SIG-M5 treated with dmso at 0.1 percent for 504 hours (cell line): ENCODE results near the gene SLC19A2.
"Not testable (repeated sequence)": the region's sequence is repeated elsewhere in the genome, so short reads cannot be mapped to it uniquely, and the experiment has no call there.

Experiments
- DNase-seq: peaks from one replicate; lab custom pipeline; 2025; ENCODE audit not compliant: unreplicated experiment; lab: John Stamatoyannopoulos, UW

Gene SLC19A2, protein sequence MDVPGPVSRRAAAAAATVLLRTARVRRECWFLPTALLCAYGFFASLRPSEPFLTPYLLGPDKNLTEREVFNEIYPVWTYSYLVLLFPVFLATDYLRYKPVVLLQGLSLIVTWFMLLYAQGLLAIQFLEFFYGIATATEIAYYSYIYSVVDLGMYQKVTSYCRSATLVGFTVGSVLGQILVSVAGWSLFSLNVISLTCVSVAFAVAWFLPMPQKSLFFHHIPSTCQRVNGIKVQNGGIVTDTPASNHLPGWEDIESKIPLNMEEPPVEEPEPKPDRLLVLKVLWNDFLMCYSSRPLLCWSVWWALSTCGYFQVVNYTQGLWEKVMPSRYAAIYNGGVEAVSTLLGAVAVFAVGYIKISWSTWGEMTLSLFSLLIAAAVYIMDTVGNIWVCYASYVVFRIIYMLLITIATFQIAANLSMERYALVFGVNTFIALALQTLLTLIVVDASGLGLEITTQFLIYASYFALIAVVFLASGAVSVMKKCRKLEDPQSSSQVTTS

DNA sequence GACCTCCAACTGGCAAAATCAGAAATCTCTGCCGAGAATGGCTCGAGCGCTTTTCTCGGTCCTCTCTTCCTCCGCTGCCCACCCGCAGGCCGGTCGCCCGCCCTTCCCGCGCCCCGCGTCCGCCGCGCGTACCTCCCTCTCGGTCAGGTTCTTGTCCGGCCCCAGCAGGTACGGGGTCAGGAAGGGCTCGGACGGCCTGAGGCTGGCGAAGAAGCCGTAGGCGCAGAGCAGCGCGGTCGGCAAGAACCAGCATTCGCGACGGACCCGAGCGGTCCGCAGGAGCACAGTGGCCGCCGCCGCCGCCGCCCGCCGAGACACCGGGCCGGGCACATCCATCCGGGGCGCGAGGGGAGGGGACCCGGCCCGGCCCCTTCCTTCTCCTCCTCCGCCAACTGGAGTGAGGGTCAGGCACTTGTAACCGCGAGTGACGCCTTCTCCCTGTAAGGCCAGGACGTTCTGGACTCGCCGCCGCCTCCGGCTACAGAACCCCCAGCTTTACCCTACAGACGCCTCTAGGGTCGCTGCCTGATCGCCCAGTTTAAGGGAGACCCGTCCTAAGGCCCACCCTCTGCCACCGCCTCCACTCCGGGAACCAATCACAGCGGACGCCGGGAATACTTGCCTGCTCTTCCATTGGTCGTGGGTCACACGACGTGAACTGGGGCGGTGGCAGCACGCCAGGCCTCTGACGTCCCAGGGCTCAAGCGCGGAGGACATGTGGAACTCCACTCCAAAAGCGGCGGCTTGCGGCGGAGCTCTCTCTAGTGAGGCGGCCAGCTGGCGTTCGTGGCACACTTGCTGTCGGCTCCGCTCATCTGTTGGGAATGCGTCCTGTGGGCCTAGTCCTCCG lies at the start of gene SLC19A2:
Gene SLC19A2 (minus strand): TSS at position 514 of the 850 bp plus-strand sequence. CDS start 178 bp downstream, at position 336.
- DNase-seq: peak; percentile 100

DNA sequence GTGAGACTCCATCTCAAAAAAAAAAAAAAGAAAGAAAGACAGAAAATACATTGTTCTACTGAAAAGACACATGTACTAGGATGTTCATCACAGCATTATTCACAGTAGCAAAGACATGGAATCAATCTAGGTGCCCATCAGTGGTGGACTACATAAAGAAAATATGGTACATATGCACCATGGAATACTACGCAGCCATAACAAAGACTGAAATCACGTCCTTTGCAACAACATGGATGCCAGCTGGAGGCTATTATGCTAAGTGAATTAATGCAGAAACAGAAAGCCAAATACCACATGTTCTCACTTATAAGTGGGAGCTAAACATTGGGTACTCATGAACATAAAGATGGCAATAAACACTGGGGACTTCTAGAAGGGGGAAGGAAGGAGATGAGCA lies 48.9 kb upstream of the SLC19A2 start:
- no peak for DNase-seq

DNA sequence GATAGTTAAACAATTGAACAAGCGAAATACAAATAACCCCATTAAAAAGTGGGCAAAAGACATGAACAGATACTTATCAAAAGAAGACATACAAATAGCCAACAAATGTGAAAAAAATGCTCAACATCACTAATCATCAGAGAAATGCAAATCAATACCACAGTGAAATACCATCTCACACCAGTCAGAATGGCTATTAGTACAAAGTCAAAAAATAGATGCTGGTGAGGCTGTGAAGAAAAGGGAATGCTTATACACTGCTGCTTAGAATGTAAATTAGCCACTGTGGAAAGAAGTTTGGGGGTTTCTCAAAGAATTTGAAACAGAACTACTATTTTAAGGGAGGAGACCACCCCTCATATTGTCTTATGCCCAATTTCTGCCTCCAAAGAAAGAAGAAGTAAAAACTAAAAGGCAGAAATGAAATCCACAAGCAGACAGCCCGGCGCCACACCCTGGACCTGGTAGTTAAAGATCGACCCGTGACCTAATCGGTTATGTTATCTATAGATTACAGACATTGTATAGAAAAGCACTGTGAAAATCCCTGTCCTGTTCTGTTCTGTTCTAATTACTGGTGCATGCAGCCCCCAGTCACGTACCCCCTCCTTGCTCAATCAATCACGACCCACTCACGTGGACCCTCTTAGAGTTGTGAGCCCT lies 47.9 kb upstream of the SLC19A2 start:
- not testable (repeated sequence) for DNase-seq

DNA sequence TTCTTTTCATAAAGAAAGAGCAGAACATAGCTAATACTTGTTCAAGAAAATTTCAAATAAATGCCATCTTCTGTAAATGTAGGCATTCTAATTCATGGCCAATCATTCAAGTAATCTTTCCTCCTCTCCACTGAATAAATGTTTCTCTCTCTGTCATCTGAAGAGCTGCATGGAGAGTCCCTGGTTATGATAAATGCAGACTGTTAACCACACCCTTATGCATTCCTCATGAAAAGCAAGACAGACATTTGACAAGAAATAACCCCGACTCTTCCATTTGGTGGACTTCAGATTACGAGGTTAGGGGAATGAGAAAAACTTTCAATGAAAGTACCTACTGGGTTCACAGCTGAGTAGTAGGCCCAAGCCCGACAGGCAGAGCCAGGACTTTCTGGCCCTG lies 44.7 kb upstream of the SLC19A2 start:
- DNase-seq: no peak

DNA sequence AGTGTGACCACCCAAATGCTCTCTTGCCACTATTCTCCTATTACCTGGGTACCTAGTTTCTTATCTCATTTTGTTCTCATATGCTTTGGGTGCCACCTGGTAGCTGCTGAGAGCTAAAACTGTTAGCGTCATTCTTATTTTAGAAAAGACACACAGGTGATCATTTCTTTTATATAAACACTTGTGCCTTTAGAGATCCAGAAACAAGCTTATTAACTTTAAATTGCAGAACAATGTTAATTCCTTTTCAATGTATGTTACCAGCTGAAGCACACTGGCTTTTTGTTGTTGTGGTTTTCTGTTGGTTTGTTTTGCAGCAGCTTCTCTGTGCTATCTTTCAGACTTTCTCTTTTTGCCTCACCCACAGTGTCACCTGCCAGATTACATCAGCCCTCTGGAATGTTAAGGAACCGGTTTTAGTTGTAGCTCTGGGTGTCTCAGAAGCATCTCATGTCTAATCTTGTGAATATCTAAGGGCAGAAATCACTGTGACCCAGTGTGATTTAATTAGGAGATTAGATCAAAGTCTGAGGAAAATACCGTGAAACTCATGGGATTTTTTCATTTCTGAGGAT lies 43.4 kb upstream of the SLC19A2 start:
- DNase-seq: peak; percentile 47

DNA sequence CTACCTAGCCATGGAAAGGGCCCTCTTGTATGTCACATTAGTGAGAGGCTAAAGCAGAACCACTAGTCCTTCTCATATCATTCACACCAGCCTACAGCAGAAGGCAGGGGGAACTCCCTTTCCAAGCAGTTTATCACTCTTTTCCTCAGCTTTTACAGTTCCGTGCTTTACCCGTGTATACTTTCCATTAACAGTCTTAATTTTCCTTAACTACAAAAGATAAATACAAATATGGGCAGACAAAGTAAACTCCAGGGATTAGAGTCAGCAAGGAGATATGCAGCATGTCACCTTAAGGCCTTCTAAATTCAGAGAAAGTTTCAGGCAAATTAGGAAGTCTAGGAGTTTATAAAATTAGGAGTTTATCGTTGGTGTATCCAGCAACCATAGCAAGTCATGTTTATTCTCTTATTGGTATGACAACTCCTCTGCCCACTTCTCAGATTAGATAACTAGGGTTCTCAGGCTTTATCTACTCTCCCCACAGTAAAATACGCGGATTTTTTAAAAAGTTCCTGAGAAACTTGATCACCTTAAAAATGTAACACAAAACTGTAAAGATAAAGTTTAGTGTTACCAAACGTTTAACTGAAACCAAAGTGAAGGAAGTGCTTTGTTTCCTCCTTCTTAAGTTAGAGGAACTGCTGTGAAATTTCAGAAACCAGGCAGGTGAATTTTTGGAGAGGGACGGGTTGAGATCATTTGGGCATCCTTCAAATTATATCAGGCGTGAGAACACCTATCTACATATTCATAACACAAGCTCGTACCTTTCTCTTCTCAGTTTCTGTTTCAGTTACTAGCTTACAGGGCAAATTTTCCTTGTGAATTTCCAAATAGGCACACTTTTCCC lies 42.7 kb upstream of the SLC19A2 start:
- no peak for DNase-seq

DNA sequence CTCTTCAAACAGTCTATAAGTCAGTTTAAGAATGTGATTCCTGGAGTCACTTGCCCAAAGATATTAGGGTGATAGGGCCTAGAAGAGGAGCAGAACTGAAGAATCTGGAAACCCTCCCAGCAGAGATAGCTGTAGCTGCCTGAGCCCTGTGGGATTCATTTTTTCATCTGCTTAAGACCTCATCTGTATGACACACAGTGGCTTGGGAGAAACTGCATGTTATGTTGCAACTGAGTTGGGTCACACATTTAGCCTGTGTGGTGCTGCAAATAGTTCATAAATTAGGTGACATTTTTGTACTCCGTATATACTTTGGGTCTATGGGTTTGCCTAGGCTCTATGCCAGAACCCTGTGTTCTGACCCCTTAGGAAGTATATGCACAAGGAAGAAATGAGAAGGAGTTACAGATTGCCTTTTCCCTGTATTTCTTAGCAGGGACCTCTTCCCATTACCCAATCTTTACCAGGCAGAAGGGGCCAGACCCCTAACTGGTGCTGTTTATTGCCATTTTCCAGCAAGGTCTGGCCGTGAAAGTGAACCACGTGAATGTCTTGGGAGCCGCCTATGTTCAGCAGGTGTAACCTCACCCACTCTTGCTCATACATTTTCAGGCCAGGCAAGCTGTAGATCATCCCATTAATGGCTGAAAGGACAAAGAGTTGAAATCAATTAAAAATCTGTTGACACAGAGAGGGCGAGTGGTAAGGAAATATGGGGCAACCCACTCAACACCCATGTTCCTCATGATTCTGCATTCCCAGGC lies 41.9 kb upstream of the SLC19A2 start:
- peak; percentile 8 for DNase-seq

DNA sequence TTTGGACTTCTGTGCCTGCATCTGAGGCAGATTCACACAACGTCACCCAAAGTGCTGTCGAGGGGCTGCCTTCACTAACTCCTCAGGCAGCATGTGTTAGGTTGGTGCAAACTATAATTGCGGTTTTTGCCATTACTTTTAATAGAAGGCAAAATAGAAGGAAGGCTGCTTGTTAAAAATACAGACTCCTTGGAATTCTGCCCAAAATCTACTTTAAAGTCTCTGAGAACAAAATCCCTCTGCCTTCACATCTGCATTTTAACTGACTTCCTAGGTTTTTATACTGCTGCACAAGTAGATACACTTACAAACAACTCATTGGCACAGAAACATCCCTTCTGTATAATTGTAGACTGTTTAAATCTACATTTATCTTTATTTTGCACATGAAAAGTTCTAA lies 41.3 kb upstream of the SLC19A2 start:
- no peak for DNase-seq

DNA sequence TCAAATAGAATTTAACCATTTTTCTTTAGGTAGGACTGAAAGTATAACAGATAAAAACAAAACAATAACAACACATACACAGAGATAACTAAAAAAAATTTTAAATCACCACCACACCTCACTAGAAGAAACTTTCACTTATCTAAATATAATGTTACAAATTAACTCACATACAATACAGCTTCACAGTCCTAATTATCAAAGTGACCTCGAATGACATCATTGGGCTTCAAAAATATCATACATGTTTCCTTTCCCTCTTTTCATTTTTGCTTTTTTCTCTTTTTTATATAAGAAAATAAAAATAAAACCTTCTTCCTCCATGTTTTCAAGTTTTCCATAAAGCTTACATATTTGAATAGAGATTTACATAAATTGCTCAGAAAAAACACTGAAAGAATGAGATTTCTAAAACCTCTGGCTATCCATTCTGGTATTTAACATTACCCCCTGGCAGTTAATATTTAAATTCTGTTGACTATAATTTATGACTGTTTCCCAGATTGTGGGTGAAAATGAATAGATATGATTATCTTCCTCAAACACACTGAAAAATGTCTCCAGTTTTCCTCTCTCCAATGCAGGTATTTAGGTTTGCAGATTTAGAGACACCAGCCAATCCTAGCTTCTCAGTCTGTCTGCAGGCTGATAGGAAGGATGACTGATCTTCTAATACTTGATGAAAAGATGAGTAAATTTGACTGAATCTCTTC lies 40.5 kb upstream of the SLC19A2 start:
- DNase-seq: no peak

DNA sequence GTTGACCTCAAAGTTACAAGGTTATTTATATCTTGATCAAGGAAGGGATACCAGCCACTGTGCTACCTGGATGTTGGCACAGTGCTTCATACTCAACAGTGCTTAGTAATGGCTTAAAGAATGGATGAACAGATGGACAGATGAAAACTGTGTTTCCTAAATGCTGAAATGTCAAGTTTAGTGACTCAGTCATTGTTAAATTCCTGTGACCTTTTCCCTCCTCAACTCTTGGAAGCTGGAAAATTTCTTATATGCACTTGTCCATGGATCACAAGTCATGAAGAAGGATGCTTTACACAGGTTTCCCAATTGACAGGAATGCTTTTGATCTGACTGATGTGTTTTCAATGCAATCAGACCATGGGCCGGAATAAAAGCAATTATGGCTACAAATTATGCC lies 39.6 kb upstream of the SLC19A2 start:
- no peak for DNase-seq

DNA sequence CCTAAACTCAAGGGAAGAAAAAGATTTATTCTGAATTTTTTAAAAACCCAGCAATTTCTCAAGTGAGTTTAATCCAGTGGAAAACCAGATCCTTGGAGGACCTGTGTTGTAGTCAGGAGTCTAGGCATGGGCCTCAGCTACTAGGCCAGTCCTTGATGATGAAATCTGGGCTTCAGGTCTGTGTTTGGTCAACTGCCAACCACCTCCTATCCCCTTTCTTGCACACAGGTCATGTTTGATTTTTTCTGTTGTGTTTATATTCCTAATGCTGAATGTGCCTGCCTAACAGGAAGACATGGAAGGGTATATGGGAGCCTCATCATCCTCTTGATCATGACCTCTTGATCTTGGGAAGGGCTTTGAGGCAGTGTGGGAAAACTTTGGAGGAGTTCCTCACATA lies 38.2 kb upstream of the SLC19A2 start:
- no peak for DNase-seq

DNA sequence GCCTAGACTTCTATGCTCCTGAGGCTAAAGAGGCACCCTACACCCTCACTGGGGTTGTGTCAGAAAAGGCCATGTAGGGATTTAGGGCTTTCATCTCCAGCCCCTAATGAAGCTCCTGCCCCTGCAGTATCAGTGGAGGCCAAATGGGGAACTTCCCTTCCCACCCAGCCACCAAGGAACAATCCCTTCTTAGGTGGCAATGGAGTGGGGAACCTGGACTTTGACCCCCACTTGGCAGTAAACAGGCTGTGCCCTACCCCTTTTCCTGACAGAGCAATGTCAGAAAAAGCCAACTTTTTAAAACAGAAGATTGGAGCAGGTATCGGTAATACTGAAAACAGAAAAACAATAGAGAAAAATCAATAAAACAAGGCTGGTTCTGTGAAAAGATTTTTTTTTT lies 35.5 kb upstream of the SLC19A2 start:
- DNase-seq: no peak

DNA sequence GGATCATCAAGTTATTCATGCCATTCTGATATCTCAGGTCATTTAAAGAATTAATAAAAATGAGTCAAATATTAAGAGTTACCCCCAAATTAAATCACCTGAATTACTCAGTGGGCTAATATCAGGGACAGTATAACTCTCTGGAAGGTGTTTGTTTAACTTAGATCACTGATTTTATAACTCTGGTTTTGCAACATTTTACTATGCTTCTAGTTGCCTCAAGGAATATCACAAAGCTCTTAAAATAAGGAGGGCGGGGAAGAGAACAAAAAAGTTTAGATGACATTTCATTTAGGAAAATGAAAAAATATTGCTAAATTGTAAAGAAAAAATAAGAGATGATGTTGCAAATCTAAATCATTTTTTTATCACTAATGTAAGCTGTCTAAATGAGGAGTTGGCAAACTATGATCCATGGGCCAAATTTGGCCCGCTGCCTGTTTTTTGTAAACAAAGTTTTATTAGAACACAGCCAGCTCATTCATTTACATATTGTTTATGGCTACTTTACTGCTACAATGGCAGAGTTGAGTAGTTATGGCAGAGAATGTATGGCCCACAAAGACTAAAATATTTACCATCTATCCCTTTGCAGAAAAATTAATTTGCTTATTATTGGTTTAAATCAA lies 31.9 kb upstream of the SLC19A2 start:
- no peak for DNase-seq

DNA sequence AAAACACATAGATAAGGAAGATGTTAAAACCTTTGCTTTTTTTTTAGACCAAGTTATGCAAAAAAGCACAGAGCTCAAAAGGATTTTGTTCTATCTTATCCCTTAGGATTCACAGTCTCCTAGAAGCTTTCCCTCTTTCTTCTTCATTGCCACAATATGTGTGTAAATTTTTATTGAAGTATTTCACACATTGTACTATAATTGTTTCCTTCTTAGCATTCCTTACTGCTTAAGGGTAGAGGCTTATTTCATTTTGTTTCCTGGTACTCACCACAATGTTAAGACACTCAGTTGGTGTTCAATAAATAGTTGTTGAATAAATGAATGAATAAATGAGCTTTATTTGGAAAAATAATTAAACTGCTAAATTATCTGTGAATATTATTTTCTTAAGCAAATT lies 29.9 kb upstream of the SLC19A2 start:
- DNase-seq: no peak

DNA sequence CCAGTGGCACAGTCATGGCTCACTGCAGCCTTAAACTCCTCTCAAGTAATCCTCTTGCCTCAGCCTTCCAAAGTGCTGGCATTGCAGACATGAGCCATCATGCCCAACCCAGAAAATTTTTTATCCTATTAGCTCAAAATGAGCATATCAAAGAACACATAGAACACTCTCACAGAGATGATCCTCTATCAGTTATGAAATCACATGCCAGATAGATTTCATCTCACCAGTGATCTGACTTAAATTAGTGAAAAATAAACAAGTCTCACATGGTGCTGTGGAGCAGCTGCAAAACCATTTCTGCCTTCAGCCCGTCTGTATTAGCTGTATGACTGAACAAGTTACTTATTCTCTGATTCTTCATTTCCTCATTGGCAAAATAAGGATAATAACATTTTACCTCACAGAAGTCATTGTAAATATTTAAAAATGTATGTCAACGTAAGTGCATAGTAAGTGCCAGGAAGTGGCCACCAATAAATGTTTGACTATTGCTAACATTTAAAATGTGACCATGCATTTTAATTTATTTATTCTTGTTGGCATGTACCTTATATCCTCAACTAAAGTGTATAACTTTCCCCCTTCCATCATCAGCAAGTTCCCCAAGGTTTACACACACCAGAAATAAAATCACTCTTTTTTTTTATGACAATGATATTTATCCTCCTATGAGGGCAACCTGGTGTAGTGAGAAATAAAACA lies 29.0 kb upstream of the SLC19A2 start:
- no peak for DNase-seq

DNA sequence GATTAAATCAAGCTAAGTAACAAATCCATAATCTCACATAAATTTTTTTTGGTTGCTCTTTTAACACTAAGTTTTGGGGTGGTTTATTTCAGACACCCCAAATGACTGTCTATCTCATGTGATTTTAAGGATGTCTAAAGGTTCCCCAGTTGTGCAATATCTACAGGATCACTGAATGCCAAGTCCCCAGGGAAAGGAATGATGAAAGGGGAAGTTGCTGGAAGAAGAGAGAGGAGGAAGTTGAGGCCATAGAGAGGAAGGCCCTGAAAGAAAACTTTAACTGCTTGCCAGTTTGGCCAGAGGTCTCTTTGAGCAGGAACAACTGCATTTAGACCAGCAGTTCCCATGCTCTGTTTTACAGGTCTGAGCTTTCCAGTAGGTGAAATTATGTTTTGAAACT lies 27.5 kb upstream of the SLC19A2 start:
- peak; percentile 76 for DNase-seq

DNA sequence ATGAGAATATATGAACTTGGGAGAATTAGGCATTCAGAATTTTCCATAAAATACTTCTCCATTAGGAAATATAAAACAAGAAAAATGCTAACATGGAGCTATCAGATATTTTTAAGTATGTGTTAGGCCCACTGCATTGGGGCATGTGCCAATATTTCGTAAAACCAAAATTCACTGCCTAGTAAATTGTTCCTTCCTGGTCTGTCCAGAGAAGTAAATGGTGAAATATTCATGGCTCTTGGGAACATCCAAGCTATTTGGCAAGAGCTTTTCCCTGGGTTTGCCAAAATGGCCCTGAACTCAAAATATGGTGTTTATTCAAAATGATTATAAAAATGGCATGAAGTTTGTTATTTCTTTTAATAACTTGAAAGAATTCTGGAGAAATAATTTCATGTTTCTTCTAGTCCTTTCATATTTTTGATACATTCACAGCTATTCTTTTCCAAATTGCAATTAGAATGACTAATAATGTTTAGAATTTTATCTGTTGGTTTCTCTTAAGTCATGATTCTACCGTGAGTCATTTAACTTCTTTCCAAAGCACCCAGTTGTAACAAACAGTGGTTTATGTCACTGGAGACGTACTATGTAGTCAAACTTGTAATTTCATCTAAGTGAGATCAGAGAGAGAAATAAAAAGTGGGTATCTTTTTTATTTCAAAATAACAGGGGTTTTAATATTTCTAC lies 25.7 kb upstream of the SLC19A2 start:
- DNase-seq: no peak
